NCI-H1436 treated with DMSO at 0.1 percent for 48 hours (cell line): Measurements from ENCODE around the gene MAEA.

ENCODE experiments used
- DNase-seq: peaks from one replicate; lab custom pipeline; 2025; lab: John Stamatoyannopoulos, UW

The MAEA gene

DNA sequence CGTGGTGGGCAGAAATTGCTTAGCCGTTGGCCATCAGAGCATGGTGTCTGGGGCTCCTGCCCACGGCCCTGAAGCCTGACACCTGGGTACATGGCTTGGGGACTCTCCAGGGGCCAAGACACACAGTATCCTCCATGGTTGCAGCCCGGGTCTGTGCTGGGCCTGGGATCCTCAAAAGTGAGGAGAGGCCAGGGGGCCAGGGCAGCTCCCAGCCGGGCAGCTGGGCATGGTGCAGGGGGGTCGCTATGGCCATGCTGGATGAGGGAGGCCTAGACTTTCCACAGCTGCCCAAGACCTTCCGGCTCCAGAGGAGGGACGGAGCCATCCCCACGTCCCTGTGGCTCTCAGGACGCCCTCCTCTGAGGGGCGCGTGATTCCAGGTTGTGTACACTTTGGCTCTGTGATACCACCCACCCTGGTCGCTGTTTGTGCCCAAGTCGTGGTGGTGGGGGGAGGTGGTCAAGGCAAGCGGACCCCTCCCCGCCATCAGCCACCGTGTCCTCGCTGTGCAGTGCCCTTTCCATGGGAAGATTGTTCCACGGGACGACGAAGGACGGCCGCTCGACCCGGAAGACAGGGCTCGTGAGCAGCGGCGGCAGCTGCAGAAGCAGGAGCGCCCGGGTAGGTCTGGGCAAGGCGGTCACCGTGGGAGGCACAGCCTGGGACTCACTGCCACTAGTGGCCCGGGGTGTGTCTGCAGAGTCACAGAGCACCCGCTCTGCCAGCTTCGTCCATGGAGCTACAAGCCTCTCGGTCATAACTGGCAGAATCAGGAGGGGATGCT is 90.9 kb downstream of the MAEA start:
- DNase-seq, result no peak

DNA sequence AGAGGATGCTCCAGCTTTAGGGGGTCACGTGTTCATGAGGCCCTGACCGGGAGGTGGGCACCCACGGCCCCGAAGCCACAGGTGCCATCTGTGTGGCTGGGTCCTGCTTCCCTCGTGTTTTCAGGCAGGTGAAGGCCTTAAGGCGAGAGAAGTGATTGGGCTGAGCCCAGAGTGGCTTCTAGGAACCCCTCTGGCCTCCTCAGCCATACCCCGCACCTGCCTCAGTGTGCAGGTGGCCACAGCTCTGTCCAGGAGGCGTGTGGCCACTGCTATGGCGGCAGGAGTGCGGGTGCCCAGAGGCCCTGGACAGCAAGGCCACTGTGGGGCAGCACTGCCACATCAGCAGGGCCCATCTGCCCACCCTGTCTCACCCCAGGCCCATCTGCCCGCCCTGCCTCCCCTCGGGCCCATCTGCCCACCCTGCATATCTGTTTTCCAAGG is 91.5 kb downstream of the MAEA start:
- DNase-seq, result no peak

DNA sequence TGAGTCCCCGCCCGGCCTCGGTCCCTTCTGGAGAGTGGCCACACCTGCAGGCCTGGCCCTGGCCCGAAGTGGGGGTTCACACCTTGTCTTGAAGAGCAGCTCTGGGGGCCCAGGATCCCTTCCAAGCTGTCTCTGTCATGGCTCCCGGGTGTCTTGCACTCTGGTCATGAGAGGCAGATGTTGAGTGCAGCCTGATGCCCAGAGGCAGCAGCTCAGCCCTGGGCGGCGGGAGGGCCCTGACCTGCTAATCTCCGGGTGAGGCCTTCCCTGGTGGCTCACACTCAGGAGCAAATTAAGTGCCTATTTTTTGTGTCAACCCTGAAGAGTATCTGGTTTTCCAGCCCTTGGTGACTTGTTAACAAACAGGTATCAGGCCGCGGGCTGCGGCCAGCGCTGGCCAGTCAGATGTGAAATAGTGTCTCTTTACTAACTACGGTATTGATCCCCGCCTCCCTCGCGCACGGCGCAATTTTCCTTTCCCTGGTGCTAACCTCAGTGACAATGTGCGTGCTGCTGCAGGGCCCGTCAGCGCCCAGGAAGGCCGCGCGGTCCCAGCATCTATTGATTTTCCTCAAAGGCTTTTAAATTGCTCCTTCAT is 92.4 kb downstream of the MAEA start:
- no peak for DNase-seq

DNA sequence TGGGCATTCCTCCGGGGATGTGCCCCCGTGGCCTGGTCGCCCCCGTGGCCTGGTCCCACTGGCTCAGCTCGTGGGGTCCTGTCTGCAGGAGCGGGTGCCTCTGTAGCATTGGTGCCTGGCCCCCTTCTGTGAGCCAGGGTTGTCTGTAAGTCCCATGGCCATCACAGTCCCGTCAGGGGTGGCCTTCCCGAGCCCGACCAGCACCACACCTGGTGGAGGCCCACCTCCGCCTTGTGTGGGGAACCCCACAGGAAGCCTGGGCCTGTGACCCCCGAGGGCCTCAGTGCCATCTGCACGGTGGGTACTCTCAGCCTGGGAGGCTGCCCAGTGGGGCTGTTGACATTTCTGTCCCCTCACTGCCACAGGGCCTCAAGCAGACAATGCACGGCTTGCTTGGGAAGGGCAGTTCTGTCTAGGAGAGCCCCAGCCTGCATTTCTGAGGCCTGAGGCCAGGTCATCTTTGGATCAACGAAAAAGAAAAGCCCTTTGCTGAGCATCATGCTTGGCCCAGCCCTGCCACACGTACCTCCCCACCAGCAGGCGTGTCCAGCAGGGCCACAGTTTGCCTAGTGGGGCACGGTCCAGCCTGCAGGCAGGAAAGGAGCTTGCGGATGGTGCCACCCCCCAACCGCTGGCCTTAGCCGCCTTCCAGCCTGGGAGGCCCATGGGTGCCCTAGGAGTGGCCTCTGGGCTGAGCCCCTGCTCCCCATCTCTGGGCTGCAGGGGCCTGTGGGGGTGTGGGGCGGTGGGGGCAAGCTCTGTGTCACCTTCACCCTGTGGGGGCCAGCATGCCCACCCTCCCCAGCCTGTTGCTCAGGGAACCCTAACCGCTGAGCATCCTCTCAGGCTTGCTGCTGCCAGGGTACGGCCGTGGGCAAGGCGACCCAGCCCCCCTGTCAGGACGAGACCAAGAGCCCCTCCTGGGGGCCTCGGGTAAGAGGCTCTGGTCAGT is 93.4 kb downstream of the MAEA start:
- no peak for DNase-seq

DNA sequence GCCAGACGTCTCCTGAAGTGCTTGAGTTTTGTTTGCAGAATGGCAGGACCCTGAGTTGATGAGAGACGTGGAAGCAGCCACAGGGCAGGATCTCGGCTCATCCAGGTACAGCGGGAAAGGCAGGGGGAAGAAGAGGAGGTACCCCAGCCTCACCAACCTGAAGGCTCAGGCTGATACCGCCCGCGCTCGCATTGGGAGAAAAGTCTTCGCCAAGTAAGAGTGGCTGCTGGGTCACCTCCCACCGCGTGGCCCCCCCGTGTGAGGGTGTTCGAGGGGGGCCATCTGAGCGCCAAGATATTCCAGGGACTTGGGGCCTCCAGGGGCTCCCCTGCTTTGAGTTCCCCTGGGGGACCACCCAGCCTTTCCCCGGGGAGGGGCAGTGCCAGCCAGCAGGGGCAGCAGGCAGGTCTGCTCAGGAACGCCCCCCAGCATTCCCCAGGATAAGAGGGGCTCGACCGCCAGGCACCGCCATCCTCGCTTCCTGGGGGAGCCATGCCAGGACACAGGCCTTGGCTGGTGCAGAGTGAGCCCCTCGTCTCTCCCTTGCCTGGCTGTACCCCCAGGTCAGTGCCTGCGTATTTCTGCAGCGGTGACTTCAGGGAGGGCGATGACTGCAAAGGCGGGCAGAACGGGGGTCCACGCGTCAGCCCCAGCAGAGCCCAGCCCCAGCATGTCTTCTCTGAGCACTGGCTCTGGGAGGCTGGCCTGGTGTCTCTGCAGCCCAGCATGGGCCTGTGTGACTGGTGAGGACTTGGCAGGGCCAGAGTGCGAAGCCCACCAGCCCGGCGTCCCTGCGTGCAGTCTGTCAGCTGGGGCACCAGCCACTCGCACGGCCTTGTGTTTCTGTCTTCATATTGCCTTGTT is 94.3 kb downstream of the MAEA start:
- DNase-seq, result no peak

DNA sequence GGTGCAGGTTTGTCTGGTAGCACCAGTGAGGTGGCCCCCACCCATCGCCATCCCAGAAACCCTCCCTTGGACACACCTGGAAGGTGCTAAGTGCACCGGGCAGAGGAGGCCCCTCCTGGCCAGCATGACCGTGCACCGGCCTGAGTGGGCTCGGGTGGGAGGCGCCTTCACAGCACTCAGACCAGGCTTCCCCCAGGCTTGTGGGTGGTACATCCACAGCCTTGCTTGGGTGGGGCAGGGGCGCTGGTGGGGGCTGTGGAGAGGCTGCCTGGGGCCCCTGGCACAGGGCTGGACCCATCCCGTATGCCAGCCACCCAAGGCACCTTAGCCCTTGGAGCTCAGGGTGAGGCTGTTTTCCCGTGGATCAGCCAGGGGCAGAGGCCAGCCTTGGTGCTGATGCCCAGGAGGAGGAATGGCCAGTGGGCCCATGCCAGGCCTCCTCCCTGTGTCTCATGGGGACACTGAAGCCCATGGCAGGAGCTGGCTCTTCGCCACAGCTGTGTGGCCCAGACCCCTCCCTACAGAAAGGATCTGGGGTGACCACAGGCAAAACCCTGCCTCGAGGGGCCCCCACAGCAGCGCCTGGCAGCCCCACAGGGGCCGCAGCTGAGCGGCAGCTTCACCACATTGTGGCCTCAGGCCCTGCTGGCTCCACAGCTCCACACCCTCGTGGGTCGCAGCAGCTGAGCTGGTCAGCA is 95.1 kb downstream of the MAEA start:
- DNase-seq, result no peak

DNA sequence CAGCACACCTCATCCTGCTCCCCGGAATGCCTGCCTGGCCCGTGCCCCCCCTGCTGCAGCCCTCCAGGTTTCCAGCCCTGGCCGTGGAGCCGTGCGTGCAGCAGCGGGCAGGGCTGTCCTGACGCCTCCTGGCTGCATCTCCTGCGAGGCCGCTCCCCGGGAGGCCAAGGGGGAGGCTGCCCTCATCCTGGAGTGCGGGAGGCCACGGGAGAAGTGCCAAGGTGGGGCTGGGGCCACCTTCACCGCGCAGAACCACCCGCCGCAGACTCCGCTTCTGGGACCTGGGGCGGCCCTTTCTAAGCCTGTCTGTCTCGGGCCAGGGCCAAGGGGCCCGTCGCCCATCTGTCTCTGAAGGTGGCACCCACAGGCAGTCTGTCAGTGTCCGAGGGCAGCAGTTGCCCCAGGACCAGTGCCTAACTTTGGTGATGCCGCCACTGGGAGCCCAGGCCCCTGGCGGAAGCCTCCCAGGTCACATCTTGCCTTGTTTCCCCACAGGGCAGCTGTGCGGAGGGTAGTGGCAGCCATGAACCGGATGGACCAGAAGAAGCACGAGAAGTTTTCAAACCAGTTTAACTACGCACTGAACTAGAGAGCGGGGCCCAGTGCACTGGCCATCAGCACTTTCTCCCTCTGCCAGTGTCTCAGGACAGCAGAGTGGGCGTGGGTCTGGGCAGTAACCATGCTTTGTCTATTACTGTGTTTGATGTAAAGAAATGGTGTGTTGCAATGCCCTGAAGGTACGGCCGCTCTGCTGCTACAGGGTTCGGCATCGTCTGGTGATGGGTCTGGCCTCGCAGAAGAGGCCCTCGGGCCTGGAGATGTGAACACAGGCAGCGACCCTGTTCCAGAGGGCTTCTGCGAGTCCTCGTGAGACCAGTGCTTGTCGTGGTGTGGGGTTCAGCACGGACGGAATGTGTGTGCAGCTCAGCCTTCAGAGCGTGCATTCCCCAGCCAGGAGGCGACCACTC is 96.0 kb downstream of the MAEA start:
- no peak for DNase-seq
